GM12865 (cell line): ENCODE measurements around the gene PTGDS.

Source experiments
- DNase-seq: peaks from one replicate; pipeline ENCODE4 v3.0.0; 2010; ENCODE audit warnings: low read depth
- H3K4me3 ChIP-seq: 2 replicates; pipeline ENCODE4 v1.5.1; 2011; ENCODE audit warnings: mild to moderate bottlenecking, low read depth, low read length, control low read depth
- CTCF ChIP-seq: IDR thresholded peaks from 2 replicates; pipeline ENCODE4 v1.5.1; 2011; ENCODE audit warnings: low read length, control low read depth, low read depth, inconsistent platforms; ENCODE audit not compliant: insufficient read depth; ENCODE audit errors: missing control alignments

The PTGDS gene

GRCh38 chr9:137015540-137015930, 38.2 kb downstream of the PTGDS start:
- H3K4me3 ChIP-seq, result no peak overlapping the region
- no peak for DNase-seq
- no peak for TF ChIP-seq CTCF

DNA sequence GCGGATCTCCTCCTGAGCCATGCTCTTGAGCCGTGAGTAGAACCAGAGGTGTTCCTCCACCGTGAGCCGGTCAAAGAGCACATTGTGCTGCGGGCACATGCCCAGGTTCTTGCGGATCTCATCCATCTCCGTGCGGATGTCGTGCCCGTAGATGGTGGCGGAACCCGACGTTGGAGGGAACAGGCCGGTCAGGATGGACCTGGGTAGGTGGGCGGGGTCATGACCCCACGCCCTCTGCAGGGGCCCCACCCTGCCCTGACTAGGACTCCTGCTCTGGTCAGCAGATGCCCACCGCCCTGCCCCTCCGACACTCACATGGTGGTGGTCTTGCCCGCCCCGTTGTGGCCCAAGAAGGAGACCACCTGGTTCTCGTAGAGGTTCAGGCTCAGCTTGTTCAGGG, 38.7 kb downstream of the PTGDS start:
- no peak for DNase-seq
- H3K4me3 ChIP-seq, result no peak overlapping the region
- TF ChIP-seq CTCF, result no peak

DNA sequence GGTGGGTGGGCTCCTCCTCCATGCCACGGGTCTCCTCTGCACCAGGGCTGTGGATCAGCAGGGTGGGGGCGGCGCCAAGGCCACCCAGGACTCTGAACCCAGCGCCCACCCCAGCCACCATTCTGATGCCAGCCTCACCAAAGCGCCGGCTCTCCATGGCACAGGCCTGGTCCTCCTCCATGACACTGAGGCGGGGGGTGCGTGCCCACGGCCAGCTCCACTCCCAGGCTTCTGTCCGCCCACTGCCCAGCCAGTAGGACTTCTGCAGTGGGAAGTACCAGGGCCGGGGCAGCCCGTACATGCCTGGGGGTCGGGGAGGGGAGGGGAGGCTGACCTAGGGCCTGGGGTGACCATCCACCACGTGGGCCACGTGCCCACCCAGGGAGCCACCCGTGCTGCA, 39.1 kb downstream of the PTGDS start:
- TF ChIP-seq CTCF, result no peak

DNA sequence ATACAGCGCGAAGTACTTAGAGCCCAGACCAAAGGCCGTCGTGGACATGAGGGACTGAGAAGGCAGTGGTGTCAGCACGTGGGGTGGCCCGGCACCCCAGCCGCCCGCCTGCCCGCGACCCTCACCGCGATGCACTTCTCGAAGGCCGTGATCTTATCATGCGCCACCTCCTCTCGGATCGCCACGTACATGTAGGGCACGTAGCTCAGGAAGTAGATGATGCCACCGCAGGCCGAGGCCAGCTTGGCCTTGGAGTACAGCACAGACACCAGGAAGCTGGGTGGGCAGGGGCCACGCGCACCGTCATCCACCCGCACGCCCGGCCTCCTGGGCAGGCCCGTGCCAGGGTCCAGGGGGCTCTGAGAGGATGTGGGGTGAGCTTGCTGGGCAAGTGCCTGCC, 39.8 kb downstream of the PTGDS start:
- H3K4me3 ChIP-seq, result no peak overlapping the region
- no peak for DNase-seq
- no peak for TF ChIP-seq CTCF

More for the DNA sequence above, 39.1 kb downstream of the PTGDS start:
- no peak for DNase-seq
- H3K4me3 ChIP-seq, result no peak overlapping the region

- no peak overlapping the region for H3K4me3 ChIP-seq
- DNase-seq, result no peak
- TF ChIP-seq CTCF, result no peak
These were observed 40.6 kb downstream of the PTGDS start for GRCh38 chr9:137017791-137018497.

- TF ChIP-seq CTCF, result no peak
- no peak overlapping the region for H3K4me3 ChIP-seq
- DNase-seq, result no peak
These were observed 41.7 kb downstream of the PTGDS start for GRCh38 chr9:137018761-137019559.
